Measurements from ENCODE around the gene TSPAN16. TPM values are rescaled to one million over a fixed set of nuclear protein-coding genes. Genes with fewer than 3 reads are reported as not detected.

TSPAN16 gene
- total and polyA plus RNA-seq, 2 of the 13 experiments (the other 11 are each of a cell fraction or from before 2014, with no cell fraction given) = not detected

DNA sequence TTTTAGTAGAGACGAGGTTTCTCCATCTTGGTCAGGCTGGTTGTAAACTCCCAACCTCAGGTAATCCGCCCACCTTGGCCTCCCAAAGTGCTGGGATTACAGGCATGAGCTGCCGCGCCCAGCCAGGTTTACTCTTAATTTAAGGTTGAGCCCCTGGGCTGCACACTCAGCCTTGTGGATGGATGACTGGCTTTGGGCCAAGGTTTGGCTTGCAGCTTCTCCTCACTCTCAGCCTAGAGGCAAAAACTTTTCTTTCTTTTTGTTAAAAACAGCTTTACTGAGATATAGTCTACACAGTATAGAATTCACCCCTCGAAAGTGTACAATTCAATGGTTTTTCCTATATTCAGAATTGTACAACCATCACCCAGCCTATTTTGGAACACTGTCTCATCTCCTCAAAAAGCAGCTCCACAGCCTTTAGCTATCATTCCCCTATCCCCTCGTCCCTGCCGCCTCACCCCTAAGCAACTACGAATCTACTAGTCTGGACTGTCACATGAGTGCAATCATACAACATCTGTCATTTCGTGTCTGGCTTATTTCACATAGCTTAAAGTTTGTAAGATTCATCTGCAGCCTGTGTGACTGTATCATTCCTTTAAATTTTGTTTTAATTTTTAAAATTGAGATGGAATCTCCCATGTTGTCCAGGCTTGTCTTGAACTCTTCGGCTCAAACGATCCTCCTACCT is 14.5 kb upstream of the TSPAN16 start:
- Histone ChIP-seq H3K27me3 (ENCODE audit: control insufficient read depth in 1 of 2, insufficient read depth in 2 of 2, low read length in 2 of 2) (no peaks in the 10 kb centered on the region; a peak in 2 of 5 replicates), H3K27ac (ENCODE audit: extremely low read length, insufficient read depth, low read length) (no peak overlapping the region), H2AFZ (ENCODE audit: low read length) (no peak overlapping the region), H3K79me2 (ENCODE audit: insufficient read depth, low read length) (no peaks in the 10 kb centered on the region), H3K4me3 (replicated peaks in 1 of 3; ENCODE audit: insufficient read depth in 1 of 3, low read depth in 2 of 3, low read length in 3 of 3) (no peak overlapping the region), H3K4me1 (ENCODE audit: insufficient read depth, low read length) (no peaks in the 10 kb centered on the region), H3K36me3 (replicated peaks in 1 of 2; ENCODE audit: control insufficient read depth in 1 of 2, insufficient read depth in 2 of 2, low read length in 2 of 2) (no peaks in the 10 kb centered on the region), H3K9ac (ENCODE audit: insufficient read depth, low read depth, low read length) (no peak overlapping the region), H4K20me1 (ENCODE audit: insufficient read depth, low read length) (no peaks in the 10 kb centered on the region), H3K9me3 (ENCODE audit: low read length) (no peaks in the 10 kb centered on the region), H3K4me2 (ENCODE audit: low read depth, low read length) (no peak overlapping the region)
- FAIRE-seq (no peak), ATAC-seq (no peak), DNase-seq (ENCODE audit: low spot score) (no peak)
- WGBS (ENCODE audit: low lambda C conversion rate) = 43% methylated on average over 11 of the region's 11 CpGs
- ChIA-PET CTCF (ENCODE audit: low intra/inter-chr PET ratio, low total read pairs) (no interaction called here), POLR2A (no interaction called here)
- TF ChIP-seq RAD51 (IDR thresholded peaks at IDR 0.05; ENCODE audit: borderline replicate concordance) (no peak), SMAD9 (CRISPR knock-in tag; IDR thresholded peaks at IDR 0.05) (no peak), ZNF782 (CRISPR knock-in tag; IDR thresholded peaks at IDR 0.05; ENCODE audit: borderline replicate concordance) (no peak), ZNF616 (CRISPR knock-in tag; IDR thresholded peaks at IDR 0.05; ENCODE audit: low read depth) (no peak), REPIN1 (CRISPR knock-in tag; IDR thresholded peaks at IDR 0.05; ENCODE audit: borderline replicate concordance, low read depth) (no peak), ZNF260 (CRISPR knock-in tag; IDR thresholded peaks at IDR 0.05; ENCODE audit: borderline replicate concordance, low read depth) (no peak), KDM6A (CRISPR knock-in tag; IDR thresholded peaks at IDR 0.05; ENCODE audit: low read depth) (no peak), ZFP82 (CRISPR knock-in tag; IDR thresholded peaks at IDR 0.05; ENCODE audit: borderline replicate concordance) (no peak), RFX5 (IDR thresholded peaks at IDR 0.05; ENCODE audit: low read depth, low read length) (no peak), SNRNP70 (IDR thresholded peaks at IDR 0.05; ENCODE audit: low read depth, low read length) (no peak), HDAC2 (CRISPR knock-in tag; IDR thresholded peaks at IDR 0.05) (no peak), ZNF547 (CRISPR knock-in tag; IDR thresholded peaks at IDR 0.05) (no peak), NPAS2 (CRISPR knock-in tag; IDR thresholded peaks at IDR 0.05; ENCODE audit: borderline replicate concordance) (no peak), ZNF766 (CRISPR knock-in tag; IDR thresholded peaks at IDR 0.05; ENCODE audit: borderline replicate concordance) (no peak)
- TF ChIP-seq, protein P1, sequence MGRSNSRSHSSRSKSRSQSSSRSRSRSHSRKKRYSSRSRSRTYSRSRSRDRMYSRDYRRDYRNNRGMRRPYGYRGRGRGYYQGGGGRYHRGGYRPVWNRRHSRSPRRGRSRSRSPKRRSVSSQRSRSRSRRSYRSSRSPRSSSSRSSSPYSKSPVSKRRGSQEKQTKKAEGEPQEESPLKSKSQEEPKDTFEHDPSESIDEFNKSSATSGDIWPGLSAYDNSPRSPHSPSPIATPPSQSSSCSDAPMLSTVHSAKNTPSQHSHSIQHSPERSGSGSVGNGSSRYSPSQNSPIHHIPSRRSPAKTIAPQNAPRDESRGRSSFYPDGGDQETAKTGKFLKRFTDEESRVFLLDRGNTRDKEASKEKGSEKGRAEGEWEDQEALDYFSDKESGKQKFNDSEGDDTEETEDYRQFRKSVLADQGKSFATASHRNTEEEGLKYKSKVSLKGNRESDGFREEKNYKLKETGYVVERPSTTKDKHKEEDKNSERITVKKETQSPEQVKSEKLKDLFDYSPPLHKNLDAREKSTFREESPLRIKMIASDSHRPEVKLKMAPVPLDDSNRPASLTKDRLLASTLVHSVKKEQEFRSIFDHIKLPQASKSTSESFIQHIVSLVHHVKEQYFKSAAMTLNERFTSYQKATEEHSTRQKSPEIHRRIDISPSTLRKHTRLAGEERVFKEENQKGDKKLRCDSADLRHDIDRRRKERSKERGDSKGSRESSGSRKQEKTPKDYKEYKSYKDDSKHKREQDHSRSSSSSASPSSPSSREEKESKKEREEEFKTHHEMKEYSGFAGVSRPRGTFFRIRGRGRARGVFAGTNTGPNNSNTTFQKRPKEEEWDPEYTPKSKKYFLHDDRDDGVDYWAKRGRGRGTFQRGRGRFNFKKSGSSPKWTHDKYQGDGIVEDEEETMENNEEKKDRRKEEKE (IDR thresholded peaks at IDR 0.05) = no peak
- TF ChIP-seq, protein P2, sequence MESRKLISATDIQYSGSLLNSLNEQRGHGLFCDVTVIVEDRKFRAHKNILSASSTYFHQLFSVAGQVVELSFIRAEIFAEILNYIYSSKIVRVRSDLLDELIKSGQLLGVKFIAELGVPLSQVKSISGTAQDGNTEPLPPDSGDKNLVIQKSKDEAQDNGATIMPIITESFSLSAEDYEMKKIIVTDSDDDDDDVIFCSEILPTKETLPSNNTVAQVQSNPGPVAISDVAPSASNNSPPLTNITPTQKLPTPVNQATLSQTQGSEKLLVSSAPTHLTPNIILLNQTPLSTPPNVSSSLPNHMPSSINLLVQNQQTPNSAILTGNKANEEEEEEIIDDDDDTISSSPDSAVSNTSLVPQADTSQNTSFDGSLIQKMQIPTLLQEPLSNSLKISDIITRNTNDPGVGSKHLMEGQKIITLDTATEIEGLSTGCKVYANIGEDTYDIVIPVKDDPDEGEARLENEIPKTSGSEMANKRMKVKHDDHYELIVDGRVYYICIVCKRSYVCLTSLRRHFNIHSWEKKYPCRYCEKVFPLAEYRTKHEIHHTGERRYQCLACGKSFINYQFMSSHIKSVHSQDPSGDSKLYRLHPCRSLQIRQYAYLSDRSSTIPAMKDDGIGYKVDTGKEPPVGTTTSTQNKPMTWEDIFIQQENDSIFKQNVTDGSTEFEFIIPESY (CRISPR knock-in tag; IDR thresholded peaks at IDR 0.05) = no peak
- TF ChIP-seq, protein P3, sequence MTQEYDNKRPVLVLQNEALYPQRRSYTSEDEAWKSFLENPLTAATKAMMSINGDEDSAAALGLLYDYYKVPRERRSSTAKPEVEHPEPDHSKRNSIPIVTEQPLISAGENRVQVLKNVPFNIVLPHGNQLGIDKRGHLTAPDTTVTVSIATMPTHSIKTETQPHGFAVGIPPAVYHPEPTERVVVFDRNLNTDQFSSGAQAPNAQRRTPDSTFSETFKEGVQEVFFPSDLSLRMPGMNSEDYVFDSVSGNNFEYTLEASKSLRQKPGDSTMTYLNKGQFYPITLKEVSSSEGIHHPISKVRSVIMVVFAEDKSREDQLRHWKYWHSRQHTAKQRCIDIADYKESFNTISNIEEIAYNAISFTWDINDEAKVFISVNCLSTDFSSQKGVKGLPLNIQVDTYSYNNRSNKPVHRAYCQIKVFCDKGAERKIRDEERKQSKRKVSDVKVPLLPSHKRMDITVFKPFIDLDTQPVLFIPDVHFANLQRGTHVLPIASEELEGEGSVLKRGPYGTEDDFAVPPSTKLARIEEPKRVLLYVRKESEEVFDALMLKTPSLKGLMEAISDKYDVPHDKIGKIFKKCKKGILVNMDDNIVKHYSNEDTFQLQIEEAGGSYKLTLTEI (CRISPR knock-in tag; conservative IDR thresholded peaks at IDR 0.05) = no peak
- TF ChIP-seq, protein P4, sequence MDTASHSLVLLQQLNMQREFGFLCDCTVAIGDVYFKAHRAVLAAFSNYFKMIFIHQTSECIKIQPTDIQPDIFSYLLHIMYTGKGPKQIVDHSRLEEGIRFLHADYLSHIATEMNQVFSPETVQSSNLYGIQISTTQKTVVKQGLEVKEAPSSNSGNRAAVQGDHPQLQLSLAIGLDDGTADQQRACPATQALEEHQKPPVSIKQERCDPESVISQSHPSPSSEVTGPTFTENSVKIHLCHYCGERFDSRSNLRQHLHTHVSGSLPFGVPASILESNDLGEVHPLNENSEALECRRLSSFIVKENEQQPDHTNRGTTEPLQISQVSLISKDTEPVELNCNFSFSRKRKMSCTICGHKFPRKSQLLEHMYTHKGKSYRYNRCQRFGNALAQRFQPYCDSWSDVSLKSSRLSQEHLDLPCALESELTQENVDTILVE (CRISPR knock-in tag; IDR thresholded peaks at IDR 0.05) = no peak
- no TSS peak for BruUV-seq (replicated peaks)
- intact Hi-C loops (cut with micrococcal nuclease; ENCODE audit: unreplicated experiment) (no loop called here), in situ Hi-C loops (cut with HindIII; ENCODE audit: extremely low pct_ligation_motif_present, low pct_unique_long_range_greater_than_20kb) (loop anchor here (10.0 kb wide), 1 partner anchor 173 kb away; no protein-coding TSS in a partner anchor)
